Measurements from ENCODE around the gene CAMK2A.

DNA sequence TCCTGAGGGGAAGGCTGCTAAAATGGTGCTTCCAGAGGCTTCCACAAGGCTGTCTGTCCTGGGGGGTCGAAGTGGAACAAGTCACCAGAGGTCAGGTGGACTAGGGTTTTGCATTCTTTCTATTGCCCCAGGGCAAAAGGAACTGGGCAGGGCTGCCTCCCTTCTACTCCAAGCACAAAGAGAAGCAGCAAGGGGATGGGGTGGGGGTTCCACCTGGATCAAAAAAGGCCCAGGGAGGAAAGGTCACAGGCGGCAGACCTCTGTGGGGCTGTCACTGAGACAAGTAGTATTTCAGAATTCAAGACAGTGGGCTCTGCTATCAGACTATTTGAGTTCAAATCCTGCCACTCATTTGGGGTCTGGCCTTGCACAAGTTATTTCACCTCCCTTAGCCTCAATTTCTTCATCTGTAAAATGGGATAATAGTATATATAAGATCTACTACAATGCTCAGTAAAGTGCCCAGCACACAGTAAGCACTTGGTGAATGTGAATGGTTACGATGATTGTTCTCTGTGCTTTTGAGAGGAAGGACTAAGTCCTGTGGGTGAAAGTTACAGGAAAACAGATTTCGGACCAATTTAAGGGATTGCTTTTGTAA lies 15.0 kb upstream of the CAMK2A start:
- TF ChIP-seq EZH2 (IDR thresholded peaks at IDR 0.05; ENCODE audit: low read length, missing control alignments) (no peak), CTCF (conservative IDR thresholded peaks at IDR 0.05 in 1 of 2, IDR thresholded peaks at IDR 0.05 in 1 of 2; ENCODE audit: low read depth in 1 of 2, low read length in 2 of 2) (no peak)

Measured in fibroblast of lung (primary cell).